ENCODE results near the gene OR2M7. TPM values are rescaled to one million over a fixed set of nuclear protein-coding genes. Genes with fewer than 3 reads are reported as not detected.

The OR2M7 gene
- total and polyA plus RNA-seq, 2 of the 8 experiments (the other 6 are each of a cell fraction or from before 2014, with no cell fraction given) = not detected

GRCh38 chr1:248288391-248288790 lies 36.0 kb downstream of the OR2M7 start:
- Histone ChIP-seq H4K20me1 (replicated peaks in 1 of 2; ENCODE audit: control insufficient read depth in 1 of 2, insufficient read depth in 2 of 2, low read length in 2 of 2) (no peaks in the 10 kb centered on the region), H3K23me2 (ENCODE audit: low read depth, low read length) (no peaks in the 10 kb centered on the region), H3K79me1 (ENCODE audit: low read depth, low read length) (no peaks in the 10 kb centered on the region), H3K4me2 (ENCODE audit: insufficient read depth in 1 of 2, low read depth in 2 of 2, low read length in 2 of 2) (no peak overlapping the region), H3K23ac (ENCODE audit: insufficient read length) (no peak overlapping the region), H2BK12ac (ENCODE audit: low read depth, low read length) (no peak overlapping the region), H3K4me3 (ENCODE audit: extremely low read depth in 1 of 4, insufficient read depth in 2 of 4, low read depth in 3 of 4, low read length in 4 of 4) (no peak overlapping the region), H3K27ac (ENCODE audit: low read depth, low read length) (no peak overlapping the region), H2AFZ (ENCODE audit: low read length) (no peak overlapping the region), H3K4ac (replicated peaks; ENCODE audit: insufficient read length, low read depth, low read length) (no peak overlapping the region), H2BK120ac (replicated peaks; ENCODE audit: low read depth, low read length) (no peak overlapping the region), H2BK20ac (ENCODE audit: low read length) (no peak overlapping the region), H4K5ac (ENCODE audit: insufficient read length, low read depth, low read length) (no peak overlapping the region), H3K4me1 (replicated peaks in 1 of 4; ENCODE audit: control insufficient read depth in 3 of 4, insufficient read depth in 4 of 4, low read length in 3 of 4) (no peaks in the 10 kb centered on the region), H4K91ac (replicated peaks; ENCODE audit: insufficient read length, low read length) (no peak overlapping the region), H3K9ac (replicated peaks in 1 of 4; ENCODE audit: extremely low read depth in 1 of 4, low read depth in 3 of 4, low read length in 3 of 4) (no peak overlapping the region), H4K8ac (ENCODE audit: extremely low read depth, insufficient read depth, low read length) (no peak overlapping the region), H3K79me2 (ENCODE audit: control insufficient read depth in 1 of 2, insufficient read depth in 2 of 2, low read length in 2 of 2) (no peaks in the 10 kb centered on the region), H3K27me3 (replicated peaks in 1 of 4; ENCODE audit: control insufficient read depth in 3 of 4, extremely low read depth in 1 of 4, insufficient read depth in 3 of 4, low read length in 3 of 4) (no peaks in the 10 kb centered on the region), H3K9me3 (ENCODE audit: insufficient read depth in 2 of 2, low read depth in 1 of 2, low read length in 1 of 2) (peaks cover 36 to 37% of the 10 kb centered on the region in 2 experiments), H3K18ac (ENCODE audit: extremely low read depth, low read length) (no peak overlapping the region), H2BK15ac (ENCODE audit: low read length) (no peak overlapping the region), H3K14ac (ENCODE audit: insufficient read length) (no peak overlapping the region), H2BK5ac (ENCODE audit: low read depth, low read length) (no peak overlapping the region), H3K56ac (replicated peaks; ENCODE audit: insufficient read length, low read depth, low read length) (no peak overlapping the region), H2AK5ac (ENCODE audit: low read depth, low read length) (no peak overlapping the region), H3K36me3 (ENCODE audit: control insufficient read depth in 2 of 4, insufficient read depth in 4 of 4, low read length in 3 of 4) (no peaks in the 10 kb centered on the region)
- CTCF ChIA-PET (ENCODE audit: partially characterized antibody) = no interaction called here
- TF ChIP-seq SP1 (IDR thresholded peaks at IDR 0.05; ENCODE audit: low read depth, low read length) (no peak), CTBP2 (IDR thresholded peaks at IDR 0.05; ENCODE audit: borderline replicate concordance, insufficient read depth, insufficient read length, low read length) (no peak)
- FAIRE-seq (no peak), DNase-seq (ENCODE audit: low read depth in 1 of 2, low spot score in 2 of 2) (no peak)
- POLR2A ChIA-PET (ENCODE audit: partially characterized antibody) = no interaction called here
- WGBS, 2 experiments (ENCODE audit: extremely low coverage in 1 of 2, insufficient coverage in 1 of 2, insufficient read length in 1 of 2, insufficient replicate concordance in 2 of 2, low coverage in 1 of 2, low lambda C conversion rate in 2 of 2, missing lambda C conversion rate in 1 of 2) = 79% methylated on average over 6 of the region's 6 CpGs; no CpG with 5 or more reads in 1 of the 2 experiments
